ENCODE data around the gene SFXN3.

GRCh38 chr10:101038484-101038883 is 7.5 kb downstream of the SFXN3 start:
- TF ChIP-seq CTCF (IDR thresholded peaks at IDR 0.05) (no peak), POLR2A (IDR thresholded peaks at IDR 0.05) (no peak)

All from testis (tissue), 2 donors.